ENCODE measurements around the gene MFRP. TPM values are rescaled to one million over a fixed set of nuclear protein-coding genes. Genes with fewer than 3 reads are reported as not detected.

MFRP gene
- total RNA-seq, 1 donor from 2014 or later: not detected

GRCh38 chr11:119324189-119324588 lies 22.3 kb downstream of the MFRP start:
- H3K36me3 Mint-ChIP-seq (ENCODE audit: low read depth, unreplicated experiment): no peaks in the 10 kb centered on the region
- H2AFZ ChIP-seq (ENCODE audit: low read depth, low read length): no peak overlapping the region
- TF ChIP-seq CTCF (IDR thresholded peaks at IDR 0.05; ENCODE audit: insufficient read depth, low read depth, low read length) (no peak), EZH2 (IDR thresholded peaks at IDR 0.05; ENCODE audit: insufficient read depth, low read length) (no peak)

GRCh38 chr11:119323532-119324033 lies 22.9 kb downstream of the MFRP start:
- Histone ChIP-seq H3K9ac (ENCODE audit: low read length) (no peak overlapping the region), H3K4me3 (ENCODE audit: insufficient read depth, low read depth, low read length) (no peak overlapping the region), H3K79me2 (ENCODE audit: insufficient read depth, low read length) (no peaks in the 10 kb centered on the region), H4K20me1 (ENCODE audit: insufficient read depth, low read length) (no peaks in the 10 kb centered on the region), H3K4me1 (ENCODE audit: insufficient read depth, low read length) (peaks cover 26% of the 10 kb centered on the region), H3K36me3 (ENCODE audit: insufficient read depth, low read length) (no peaks in the 10 kb centered on the region), H3K27me3 (ENCODE audit: insufficient read depth, low read length) (no peaks in the 10 kb centered on the region), H3K9me3 (ENCODE audit: insufficient read depth, low read depth, low read length) (no peaks in the 10 kb centered on the region), H2AFZ (ENCODE audit: low read depth, low read length) (no peak overlapping the region), H3K4me2 (ENCODE audit: low read length) (no peak overlapping the region), H3K27ac (ENCODE audit: low read depth, low read length) (no peak overlapping the region)
- DNase-seq (ENCODE audit: low read depth) (no peak), FAIRE-seq (no peak)
- Mint-ChIP-seq H3K4me1 (ENCODE audit: low read depth, unreplicated experiment) (peaks cover 17% of the 10 kb centered on the region), H3K9me3 (ENCODE audit: unreplicated experiment) (no peaks in the 10 kb centered on the region), H3K27ac (ENCODE audit: unreplicated experiment) (no peak overlapping the region), H3K27me3 (ENCODE audit: low read depth, unreplicated experiment) (no peaks in the 10 kb centered on the region), H3K36me3 (ENCODE audit: low read depth, unreplicated experiment) (no peaks in the 10 kb centered on the region), H3K4me3 (ENCODE audit: unreplicated experiment) (peak overlapping the region; percentile 29)
- TF ChIP-seq CTCF (IDR thresholded peaks at IDR 0.05; ENCODE audit: insufficient read depth, low read depth, low read length) (peak; percentile 82), EZH2 (IDR thresholded peaks at IDR 0.05; ENCODE audit: insufficient read depth, low read length) (no peak)

More at GRCh38 chr11:119324189-119324588, 22.3 kb downstream of the MFRP start:
- Mint-ChIP-seq H3K4me3 (ENCODE audit: unreplicated experiment) (no peak overlapping the region), H3K27ac (ENCODE audit: unreplicated experiment) (no peak overlapping the region), H3K9me3 (ENCODE audit: unreplicated experiment) (no peaks in the 10 kb centered on the region), H3K27me3 (ENCODE audit: low read depth, unreplicated experiment) (no peaks in the 10 kb centered on the region), H3K4me1 (ENCODE audit: low read depth, unreplicated experiment) (peaks cover 12% of the 10 kb centered on the region)
- no peak overlapping the region for H3K27ac ChIP-seq (ENCODE audit: low read depth, low read length)
- H3K27me3 ChIP-seq (ENCODE audit: insufficient read depth, low read length): no peaks in the 10 kb centered on the region
- FAIRE-seq (no peak), DNase-seq (ENCODE audit: low read depth) (no peak)
- H3K36me3 ChIP-seq (ENCODE audit: insufficient read depth, low read length): no peaks in the 10 kb centered on the region
- H4K20me1 ChIP-seq (ENCODE audit: insufficient read depth, low read length): no peaks in the 10 kb centered on the region
- no peaks in the 10 kb centered on the region for H3K9me3 ChIP-seq (ENCODE audit: insufficient read depth, low read depth, low read length)
- peaks cover 20% of the 10 kb centered on the region for H3K4me1 ChIP-seq (ENCODE audit: insufficient read depth, low read length)
- H3K4me3 ChIP-seq (ENCODE audit: insufficient read depth, low read depth, low read length): no peak overlapping the region
- H3K9ac ChIP-seq (ENCODE audit: low read length): no peak overlapping the region
- H3K79me2 ChIP-seq (ENCODE audit: insufficient read depth, low read length): no peaks in the 10 kb centered on the region
- H3K4me2 ChIP-seq (ENCODE audit: low read length): no peak overlapping the region

- Histone ChIP-seq H3K4me2 (ENCODE audit: low read length) (no peak overlapping the region), H3K9me3 (ENCODE audit: insufficient read depth, low read depth, low read length) (no peaks in the 10 kb centered on the region), H3K4me1 (ENCODE audit: insufficient read depth, low read length) (peaks cover 32% of the 10 kb centered on the region), H4K20me1 (ENCODE audit: insufficient read depth, low read length) (no peaks in the 10 kb centered on the region), H3K9ac (ENCODE audit: low read length) (no peak overlapping the region), H2AFZ (ENCODE audit: low read depth, low read length) (no peak overlapping the region), H3K79me2 (ENCODE audit: insufficient read depth, low read length) (no peaks in the 10 kb centered on the region), H3K27ac (ENCODE audit: low read depth, low read length) (no peak overlapping the region), H3K36me3 (ENCODE audit: insufficient read depth, low read length) (no peaks in the 10 kb centered on the region), H3K27me3 (ENCODE audit: insufficient read depth, low read length) (no peaks in the 10 kb centered on the region), H3K4me3 (ENCODE audit: insufficient read depth, low read depth, low read length) (no peak overlapping the region)
- Mint-ChIP-seq H3K27ac (ENCODE audit: unreplicated experiment) (no peak overlapping the region), H3K9me3 (ENCODE audit: unreplicated experiment) (no peaks in the 10 kb centered on the region), H3K27me3 (ENCODE audit: low read depth, unreplicated experiment) (no peaks in the 10 kb centered on the region), H3K4me1 (ENCODE audit: low read depth, unreplicated experiment) (peaks cover 18% of the 10 kb centered on the region), H3K36me3 (ENCODE audit: low read depth, unreplicated experiment) (no peaks in the 10 kb centered on the region), H3K4me3 (ENCODE audit: unreplicated experiment) (peak overlapping the region; percentile 29)
- FAIRE-seq: no peak
- TF ChIP-seq EZH2 (IDR thresholded peaks at IDR 0.05; ENCODE audit: insufficient read depth, low read length): no peak
- TF ChIP-seq CTCF (IDR thresholded peaks at IDR 0.05; ENCODE audit: insufficient read depth, low read depth, low read length): no peak
- DNase-seq (ENCODE audit: low read depth): no peak
Observed at GRCh38 chr11:119322921-119323531, 23.5 kb downstream of the MFRP start.

Data from astrocyte (in vitro differentiated cells and primary cell).